SK-N-SH treated with all-trans-retinoic acid at 6 μM for 48 hours (cell line): Measurements from ENCODE around the gene UST.

Experiments
- ATAC-seq: fragments of 200-7000 bp; cut with Tn5 transposase; 3 replicates; pipeline ENCODE4 v1.9.1; 2020; ENCODE audit warnings: mild to moderate bottlenecking, moderate library complexity
- ARNTL ChIP-seq: fragments of 450-650 bp; formaldehyde crosslinking; IDR thresholded peaks from 2 replicates; pipeline ENCODE4 v1.5.0; 2020; ENCODE audit warnings: low read depth, mild to moderate bottlenecking, moderate library complexity, borderline replicate concordance
- BACH2 ChIP-seq: fragments of 250-450 bp; sonication (Bioruptor Pico); IDR thresholded peaks from 2 replicates; pipeline ENCODE4 v1.9.0; 2021; ENCODE audit warnings: mild to moderate bottlenecking, borderline replicate concordance
- CSDC2 ChIP-seq: fragments of 250-450 bp; sonication (Bioruptor Pico); IDR thresholded peaks from 2 replicates; pipeline ENCODE4 v1.5.0; 2020; ENCODE audit warnings: mild to moderate bottlenecking, moderate library complexity
- GLIS3 ChIP-seq: fragments of 250-450 bp; sonication (Bioruptor Pico); IDR thresholded peaks from 2 replicates; pipeline ENCODE4 v1.5.0; 2020; ENCODE audit warnings: mild to moderate bottlenecking, moderate library complexity
- ISL1 ChIP-seq: fragments of 250-450 bp; sonication (Bioruptor Pico); IDR thresholded peaks from 2 replicates; pipeline ENCODE4 v2.1.2; 2022; ENCODE audit warnings: mild to moderate bottlenecking, moderate library complexity
- OSR1 ChIP-seq: fragments of 250-450 bp; sonication (Bioruptor Pico); IDR thresholded peaks from 2 replicates; pipeline ENCODE4 v1.8.0; 2022; ENCODE audit warnings: moderate library complexity, mild to moderate bottlenecking, inconsistent platforms
- RARB ChIP-seq: fragments of 250-450 bp; sonication (Bioruptor Pico); IDR thresholded peaks from 2 replicates; pipeline ENCODE4 v1.8.0; 2021; ENCODE audit warnings: mild to moderate bottlenecking, moderate library complexity
- SNAI2 ChIP-seq: fragments of 250-450 bp; sonication (Bioruptor Pico); IDR thresholded peaks from 2 replicates; pipeline ENCODE4 v1.5.0; 2020; ENCODE audit warnings: mild to moderate bottlenecking, moderate library complexity
- TCF4 ChIP-seq: fragments of 250-450 bp; sonication (Bioruptor Pico); IDR thresholded peaks from 2 replicates; pipeline ENCODE4 v1.8.0; 2021; ENCODE audit warnings: mild to moderate bottlenecking, moderate library complexity, borderline replicate concordance
- TOX ChIP-seq: fragments of 250-450 bp; sonication (Bioruptor Pico); IDR thresholded peaks from 2 replicates; pipeline ENCODE4 v1.8.0; 2021; ENCODE audit warnings: mild to moderate bottlenecking, moderate library complexity, borderline replicate concordance
- ZFP3 ChIP-seq: fragments of 250-450 bp; sonication (Bioruptor Pico); IDR thresholded peaks from 2 replicates; pipeline ENCODE4 v1.5.0; 2020; ENCODE audit warnings: mild to moderate bottlenecking, moderate library complexity
- ZFP30 ChIP-seq: fragments of 450-650 bp; formaldehyde crosslinking; IDR thresholded peaks from 2 replicates; pipeline ENCODE4 v1.5.0; 2022; ENCODE audit warnings: mild to moderate bottlenecking, moderate library complexity
- ZNF565 ChIP-seq: fragments of 450-650 bp; formaldehyde crosslinking; conservative IDR thresholded peaks from 2 replicates; pipeline ENCODE4 v1.5.0; 2020; ENCODE audit warnings: low read depth, mild to moderate bottlenecking, moderate library complexity
- ZNF70 ChIP-seq: fragments of 450-650 bp; formaldehyde crosslinking; IDR thresholded peaks from 2 replicates; pipeline ENCODE4 v1.5.0; 2020; ENCODE audit warnings: mild to moderate bottlenecking, moderate library complexity
- TF ChIP-seq, protein P1 (sequence below): fragments of 250-450 bp; sonication (Bioruptor Pico); IDR thresholded peaks from 2 replicates; pipeline ENCODE4 v1.5.0; 2020; ENCODE audit warnings: mild to moderate bottlenecking, moderate library complexity
- TF ChIP-seq, protein P2 (sequence below): fragments of 250-450 bp; sonication (Bioruptor Pico); IDR thresholded peaks from 2 replicates; pipeline ENCODE4 v1.5.1; 2020; ENCODE audit warnings: low read depth, mild to moderate bottlenecking, moderate library complexity
- TF ChIP-seq, protein P3 (sequence below): fragments of 250-450 bp; sonication (Bioruptor Pico); IDR thresholded peaks from 2 replicates; pipeline ENCODE4 v1.8.0; 2020; ENCODE audit warnings: mild to moderate bottlenecking, moderate library complexity, borderline replicate concordance
- TF ChIP-seq, protein P4 (sequence below): fragments of 250-450 bp; sonication (Bioruptor Pico); IDR thresholded peaks from 2 replicates; pipeline ENCODE4 v1.5.1; 2021; ENCODE audit warnings: mild to moderate bottlenecking, moderate library complexity
- TF ChIP-seq, protein P5 (sequence below): fragments of 250-450 bp; sonication (Bioruptor Pico); IDR thresholded peaks from 2 replicates; pipeline ENCODE4 v1.8.0; 2021; ENCODE audit warnings: low read depth, mild to moderate bottlenecking, moderate library complexity, borderline replicate concordance

UST gene

DNA sequence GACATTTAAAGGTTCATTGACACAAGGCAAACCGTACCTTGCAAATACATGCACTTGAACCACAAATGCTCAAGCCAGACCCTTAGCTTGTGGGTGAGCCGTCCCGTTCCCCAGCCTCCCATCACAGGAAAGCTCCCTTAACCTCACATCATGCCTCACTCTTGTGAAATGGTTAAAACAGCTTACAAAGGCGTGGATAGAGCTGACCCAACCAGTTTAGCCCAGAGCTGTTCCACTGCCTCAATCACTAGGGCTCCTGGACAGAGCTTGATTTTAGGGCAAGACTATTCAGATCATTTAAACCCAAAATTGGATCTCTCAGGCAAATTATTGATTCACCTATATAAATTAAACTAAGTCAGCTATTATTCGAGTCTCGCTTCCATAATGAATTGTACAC lies 341.1 kb downstream of the UST start:
- TF ChIP-seq, protein P1, sequence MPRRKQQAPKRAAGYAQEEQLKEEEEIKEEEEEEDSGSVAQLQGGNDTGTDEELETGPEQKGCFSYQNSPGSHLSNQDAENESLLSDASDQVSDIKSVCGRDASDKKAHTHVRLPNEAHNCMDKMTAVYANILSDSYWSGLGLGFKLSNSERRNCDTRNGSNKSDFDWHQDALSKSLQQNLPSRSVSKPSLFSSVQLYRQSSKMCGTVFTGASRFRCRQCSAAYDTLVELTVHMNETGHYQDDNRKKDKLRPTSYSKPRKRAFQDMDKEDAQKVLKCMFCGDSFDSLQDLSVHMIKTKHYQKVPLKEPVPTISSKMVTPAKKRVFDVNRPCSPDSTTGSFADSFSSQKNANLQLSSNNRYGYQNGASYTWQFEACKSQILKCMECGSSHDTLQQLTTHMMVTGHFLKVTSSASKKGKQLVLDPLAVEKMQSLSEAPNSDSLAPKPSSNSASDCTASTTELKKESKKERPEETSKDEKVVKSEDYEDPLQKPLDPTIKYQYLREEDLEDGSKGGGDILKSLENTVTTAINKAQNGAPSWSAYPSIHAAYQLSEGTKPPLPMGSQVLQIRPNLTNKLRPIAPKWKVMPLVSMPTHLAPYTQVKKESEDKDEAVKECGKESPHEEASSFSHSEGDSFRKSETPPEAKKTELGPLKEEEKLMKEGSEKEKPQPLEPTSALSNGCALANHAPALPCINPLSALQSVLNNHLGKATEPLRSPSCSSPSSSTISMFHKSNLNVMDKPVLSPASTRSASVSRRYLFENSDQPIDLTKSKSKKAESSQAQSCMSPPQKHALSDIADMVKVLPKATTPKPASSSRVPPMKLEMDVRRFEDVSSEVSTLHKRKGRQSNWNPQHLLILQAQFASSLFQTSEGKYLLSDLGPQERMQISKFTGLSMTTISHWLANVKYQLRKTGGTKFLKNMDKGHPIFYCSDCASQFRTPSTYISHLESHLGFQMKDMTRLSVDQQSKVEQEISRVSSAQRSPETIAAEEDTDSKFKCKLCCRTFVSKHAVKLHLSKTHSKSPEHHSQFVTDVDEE (CRISPR knock-in tag): no peak
- TF ChIP-seq OSR1 (CRISPR knock-in tag) (no peak), SNAI2 (no peak), ARNTL (no peak), TCF4 (no peak), TOX (no peak)
- TF ChIP-seq, protein P2, sequence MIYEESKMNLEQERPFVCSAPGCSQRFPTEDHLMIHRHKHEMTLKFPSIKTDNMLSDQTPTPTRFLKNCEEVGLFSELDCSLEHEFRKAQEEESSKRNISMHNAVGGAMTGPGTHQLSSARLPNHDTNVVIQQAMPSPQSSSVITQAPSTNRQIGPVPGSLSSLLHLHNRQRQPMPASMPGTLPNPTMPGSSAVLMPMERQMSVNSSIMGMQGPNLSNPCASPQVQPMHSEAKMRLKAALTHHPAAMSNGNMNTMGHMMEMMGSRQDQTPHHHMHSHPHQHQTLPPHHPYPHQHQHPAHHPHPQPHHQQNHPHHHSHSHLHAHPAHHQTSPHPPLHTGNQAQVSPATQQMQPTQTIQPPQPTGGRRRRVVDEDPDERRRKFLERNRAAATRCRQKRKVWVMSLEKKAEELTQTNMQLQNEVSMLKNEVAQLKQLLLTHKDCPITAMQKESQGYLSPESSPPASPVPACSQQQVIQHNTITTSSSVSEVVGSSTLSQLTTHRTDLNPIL (CRISPR knock-in tag): no peak
- TF ChIP-seq, protein P3, sequence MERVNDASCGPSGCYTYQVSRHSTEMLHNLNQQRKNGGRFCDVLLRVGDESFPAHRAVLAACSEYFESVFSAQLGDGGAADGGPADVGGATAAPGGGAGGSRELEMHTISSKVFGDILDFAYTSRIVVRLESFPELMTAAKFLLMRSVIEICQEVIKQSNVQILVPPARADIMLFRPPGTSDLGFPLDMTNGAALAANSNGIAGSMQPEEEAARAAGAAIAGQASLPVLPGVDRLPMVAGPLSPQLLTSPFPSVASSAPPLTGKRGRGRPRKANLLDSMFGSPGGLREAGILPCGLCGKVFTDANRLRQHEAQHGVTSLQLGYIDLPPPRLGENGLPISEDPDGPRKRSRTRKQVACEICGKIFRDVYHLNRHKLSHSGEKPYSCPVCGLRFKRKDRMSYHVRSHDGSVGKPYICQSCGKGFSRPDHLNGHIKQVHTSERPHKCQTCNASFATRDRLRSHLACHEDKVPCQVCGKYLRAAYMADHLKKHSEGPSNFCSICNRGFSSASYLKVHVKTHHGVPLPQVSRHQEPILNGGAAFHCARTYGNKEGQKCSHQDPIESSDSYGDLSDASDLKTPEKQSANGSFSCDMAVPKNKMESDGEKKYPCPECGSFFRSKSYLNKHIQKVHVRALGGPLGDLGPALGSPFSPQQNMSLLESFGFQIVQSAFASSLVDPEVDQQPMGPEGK (CRISPR knock-in tag): no peak

DNA sequence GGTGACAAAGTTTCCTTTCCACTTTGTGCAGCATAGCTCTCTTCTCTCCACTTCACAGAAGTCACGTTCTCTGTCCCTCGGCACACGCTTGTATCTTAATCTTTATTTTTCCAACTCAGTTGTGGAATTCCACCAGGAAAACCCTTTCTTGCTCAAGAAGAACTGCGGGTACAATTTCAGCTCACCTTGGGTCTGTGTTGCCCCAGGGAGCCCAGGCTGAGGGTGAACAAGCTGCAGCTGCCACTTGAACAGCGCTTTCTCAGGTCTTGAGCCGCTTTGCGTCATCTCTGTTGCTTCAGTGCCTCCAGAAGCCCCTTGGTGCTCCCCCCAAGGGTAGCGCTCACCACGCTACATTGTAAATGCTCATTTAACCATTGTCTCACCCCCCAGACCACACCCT lies 341.5 kb downstream of the UST start:
- no peak for ATAC-seq
- no peak for TF ChIP-seq ZFP3 (CRISPR knock-in tag)
- TF ChIP-seq ISL1 (CRISPR knock-in tag): no peak
- no peak for TF ChIP-seq ZFP30 (CRISPR knock-in tag)
- TF ChIP-seq GLIS3 (CRISPR knock-in tag): no peak
- no peak for TF ChIP-seq TOX
- no peak for TF ChIP-seq RARB (CRISPR knock-in tag)
- TF ChIP-seq SNAI2: no peak
- no peak for TF ChIP-seq BACH2
- TF ChIP-seq, all 23 proteins: peak for 0

More for the DNA sequence above, 341.1 kb downstream of the UST start:
- no peak for ATAC-seq

DNA sequence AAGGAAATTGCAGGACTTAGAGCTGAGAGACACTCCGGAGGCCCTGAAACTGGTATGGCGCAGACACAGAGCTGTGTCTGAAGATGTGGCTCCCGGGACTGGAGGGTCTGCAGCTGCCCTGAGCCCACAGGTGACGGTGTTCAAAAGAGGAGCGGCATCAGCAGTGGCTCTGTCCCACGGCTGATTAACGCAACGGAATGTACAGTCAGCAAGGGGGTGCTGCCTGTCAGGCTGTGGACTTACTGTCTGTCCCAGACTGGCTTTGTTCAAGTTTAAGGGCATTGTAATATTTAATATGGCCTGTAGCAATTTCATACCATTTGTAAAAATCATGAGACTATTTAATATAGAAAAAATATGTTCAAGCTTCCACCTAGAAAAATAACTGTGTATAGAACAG lies 342.7 kb downstream of the UST start:
- no peak for ATAC-seq
- TF ChIP-seq, protein P4, sequence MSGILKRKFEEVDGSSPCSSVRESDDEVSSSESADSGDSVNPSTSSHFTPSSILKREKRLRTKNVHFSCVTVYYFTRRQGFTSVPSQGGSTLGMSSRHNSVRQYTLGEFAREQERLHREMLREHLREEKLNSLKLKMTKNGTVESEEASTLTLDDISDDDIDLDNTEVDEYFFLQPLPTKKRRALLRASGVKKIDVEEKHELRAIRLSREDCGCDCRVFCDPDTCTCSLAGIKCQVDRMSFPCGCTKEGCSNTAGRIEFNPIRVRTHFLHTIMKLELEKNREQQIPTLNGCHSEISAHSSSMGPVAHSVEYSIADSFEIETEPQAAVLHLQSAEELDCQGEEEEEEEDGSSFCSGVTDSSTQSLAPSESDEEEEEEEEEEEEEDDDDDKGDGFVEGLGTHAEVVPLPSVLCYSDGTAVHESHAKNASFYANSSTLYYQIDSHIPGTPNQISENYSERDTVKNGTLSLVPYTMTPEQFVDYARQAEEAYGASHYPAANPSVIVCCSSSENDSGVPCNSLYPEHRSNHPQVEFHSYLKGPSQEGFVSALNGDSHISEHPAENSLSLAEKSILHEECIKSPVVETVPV: no peak
- TF ChIP-seq CSDC2 (CRISPR knock-in tag): no peak
- TF ChIP-seq, protein P5, sequence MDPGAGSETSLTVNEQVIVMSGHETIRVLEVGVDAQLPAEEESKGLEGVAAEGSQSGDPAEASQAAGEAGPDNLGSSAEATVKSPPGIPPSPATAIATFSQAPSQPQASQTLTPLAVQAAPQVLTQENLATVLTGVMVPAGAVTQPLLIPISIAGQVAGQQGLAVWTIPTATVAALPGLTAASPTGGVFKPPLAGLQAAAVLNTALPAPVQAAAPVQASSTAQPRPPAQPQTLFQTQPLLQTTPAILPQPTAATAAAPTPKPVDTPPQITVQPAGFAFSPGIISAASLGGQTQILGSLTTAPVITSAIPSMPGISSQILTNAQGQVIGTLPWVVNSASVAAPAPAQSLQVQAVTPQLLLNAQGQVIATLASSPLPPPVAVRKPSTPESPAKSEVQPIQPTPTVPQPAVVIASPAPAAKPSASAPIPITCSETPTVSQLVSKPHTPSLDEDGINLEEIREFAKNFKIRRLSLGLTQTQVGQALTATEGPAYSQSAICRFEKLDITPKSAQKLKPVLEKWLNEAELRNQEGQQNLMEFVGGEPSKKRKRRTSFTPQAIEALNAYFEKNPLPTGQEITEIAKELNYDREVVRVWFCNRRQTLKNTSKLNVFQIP (CRISPR knock-in tag): no peak
- no peak for TF ChIP-seq ZNF70 (CRISPR knock-in tag)
- no peak for TF ChIP-seq ARNTL
- TF ChIP-seq, protein P2 (CRISPR knock-in tag): no peak
- TF ChIP-seq ZFP30 (CRISPR knock-in tag): no peak
- TF ChIP-seq ZNF565: no peak
- TF ChIP-seq TOX: no peak
- no peak for TF ChIP-seq TCF4

DNA sequence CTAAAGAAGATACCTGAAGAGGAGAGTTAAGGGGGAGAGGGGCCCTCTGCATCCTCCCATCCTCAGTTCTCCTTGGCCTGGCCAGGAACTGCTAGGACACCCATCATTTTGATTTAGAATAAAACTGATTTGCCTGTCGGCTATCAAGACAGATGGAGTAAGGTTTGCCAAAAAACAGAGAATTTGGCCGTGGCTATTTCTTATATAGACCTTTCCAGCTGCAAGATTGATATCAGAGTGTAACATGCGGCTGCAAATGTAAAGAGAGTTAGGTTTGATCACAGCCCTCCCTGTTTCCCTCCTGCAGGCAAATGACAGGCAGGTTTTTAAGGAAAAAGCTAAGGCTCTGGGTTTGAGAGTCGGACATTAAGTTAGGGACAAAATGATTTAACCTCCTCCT lies 344.1 kb downstream of the UST start:
- no peak for ATAC-seq
- TF ChIP-seq ZNF565: no peak
- no peak for TF ChIP-seq ZNF70 (CRISPR knock-in tag)
- TF ChIP-seq, protein P4: no peak
- TF ChIP-seq, protein P1 (CRISPR knock-in tag): no peak
- no peak for TF ChIP-seq TCF4
- TF ChIP-seq, protein P5 (CRISPR knock-in tag): no peak
